Stomach (tissue), 4 donors: Measurements from ENCODE around the gene FNBP1L.

ENCODE experiments used
- POLR2A ChIP-seq, 4 donors: fragments of 450-650 bp; IDR thresholded peaks; one replicate each; pipeline ENCODE4 v1.6.1; 2016; ENCODE audit warnings: antibody characterized with exemption in 4 of 4, control low read depth in 2 of 4, mild to moderate bottlenecking in 1 of 4, moderate library complexity in 1 of 4
- POLR2AphosphoS5 ChIP-seq, 3 donors: sonication (generic); formaldehyde crosslinking; IDR thresholded peaks; one replicate each; pipeline ENCODE4 v1.6.1; 2016; ENCODE audit warnings: antibody characterized with exemption in 3 of 3

GRCh38 chr1:93592551-93592949, 144.6 kb downstream of the FNBP1L start:
- TF ChIP-seq POLR2AphosphoS5 (IDR thresholded peaks at IDR 0.05) (peak in 1 of 3 donors; percentile 0), POLR2A (IDR thresholded peaks at IDR 0.05) (no peak)
